Endothelial cell of umbilical vein (primary cell): ENCODE results near the gene EXOC7. TPM values are rescaled to one million over a fixed set of nuclear protein-coding genes. Genes with fewer than 3 reads are reported as not detected.

Experiments used
- BruUV-seq: library from RNA; stranded (reverse); fragments of 400-500 nt; replicated peaks from 2 replicates; lab custom pipeline; 2021; lab: Mats Ljungman, UMichigan
- CTCF ChIA-PET: fragments of 300-600, 350-600 bp; sonication (Branson Sonifier 250); formaldehyde crosslinking; loops from one replicate; lab custom pipeline; 2021; ENCODE audit warnings: antibody characterized with exemption, inconsistent platforms; lab: Charles Lee
- POLR2A ChIA-PET: fragments of 300-600, 350-600 bp; sonication (Branson Sonifier 250); formaldehyde crosslinking; loops from one replicate; lab custom pipeline; 2021; ENCODE audit warnings: antibody characterized with exemption, inconsistent platforms; lab: Charles Lee
- DNase-seq: peaks from one replicate; pipeline ENCODE4 v3.0.0-alpha.2; 2011; ENCODE audit warnings: low read depth, low spot score
- FAIRE-seq: peaks from 2 replicates; lab custom pipeline; 2011; peaks lifted over from hg19 to GRCh38; lab: Jason Lieb, UNC
- H2AFZ ChIP-seq: 2 replicates; pipeline ENCODE4 v1.6.0; 2012; ENCODE audit warnings: low read depth, low read length, control low read depth, inconsistent platforms
- H3K27ac ChIP-seq: 2 replicates; pipeline ENCODE4 v1.5.1; 2011; ENCODE audit warnings: low read depth, mild to moderate bottlenecking, control low read depth, low read length, moderate library complexity; ENCODE audit not compliant: insufficient read depth
- H3K27me3 ChIP-seq, 2 experiments: 2 replicates each; pipeline versions ENCODE4 v1.6.0 to v1.6.1; 2011; ENCODE audit warnings: low read length in 2 of 2, mixed read lengths in 1 of 2; ENCODE audit not compliant: control insufficient read depth in 2 of 2, insufficient read depth in 2 of 2
- H3K36me3 ChIP-seq, 2 experiments: 2 replicates in 1 of 2; 3 replicates in 1 of 2; pipeline ENCODE4 v1.5.1; 2011; ENCODE audit warnings: low read length in 2 of 2, mild to moderate bottlenecking in 1 of 2, moderate library complexity in 1 of 2; ENCODE audit not compliant: control insufficient read depth in 2 of 2, insufficient read depth in 2 of 2; ENCODE audit errors: extremely low read depth in 1 of 2
- H3K4me1 ChIP-seq: 3 replicates; pipeline ENCODE4 v1.5.1; 2011; ENCODE audit warnings: mild to moderate bottlenecking, low read length; ENCODE audit not compliant: control insufficient read depth, insufficient read depth; ENCODE audit errors: extremely low read depth
- H3K4me2 ChIP-seq: 2 replicates; pipeline ENCODE4 v1.6.1; 2011; ENCODE audit warnings: low read length, control low read depth, mixed read lengths; ENCODE audit not compliant: insufficient read depth
- H3K4me3 ChIP-seq, 3 experiments: fragments of 200-600 bp in 1 of 3; sonication (generic), shearing (Covaris generic) in 1 of 3; replicated peaks in 1 of 3; 2 replicates each; pipeline ENCODE4 v1.5.1; 2011 to 2016; ENCODE audit warnings: control low read depth in 3 of 3, low read length in 3 of 3, mild to moderate bottlenecking in 2 of 3, inconsistent platforms in 1 of 3, low read depth in 1 of 3, moderate library complexity in 1 of 3; ENCODE audit not compliant: insufficient read depth in 1 of 3
- H3K79me2 ChIP-seq: 2 replicates; pipeline ENCODE4 v1.6.0; 2012; ENCODE audit warnings: low read length, inconsistent platforms; ENCODE audit not compliant: control insufficient read depth, insufficient read depth
- H3K9ac ChIP-seq: replicated peaks from 2 replicates; pipeline ENCODE3; 2011; ENCODE audit warnings: low read length, control low read depth; ENCODE audit not compliant: insufficient read depth; ENCODE audit errors: extremely low read depth
- H3K9me1 ChIP-seq: replicated peaks from 3 replicates; pipeline ENCODE4 v1.6.0; 2011; ENCODE audit warnings: mild to moderate bottlenecking, low read length; ENCODE audit not compliant: control insufficient read depth, insufficient read depth; ENCODE audit errors: extremely low read depth
- H3K9me3 ChIP-seq: replicated peaks from 2 replicates; pipeline ENCODE4 v1.5.1; 2012; ENCODE audit warnings: low read length, inconsistent platforms; ENCODE audit not compliant: control insufficient read depth, insufficient read depth
- H4K20me1 ChIP-seq: replicated peaks from 2 replicates; pipeline ENCODE3; 2011; ENCODE audit warnings: mild to moderate bottlenecking, low read length; ENCODE audit not compliant: control insufficient read depth, insufficient read depth; ENCODE audit errors: extremely low read depth
- EZH2 ChIP-seq: IDR thresholded peaks from 2 replicates; pipeline ENCODE4 v1.6.1; 2012; ENCODE audit warnings: borderline replicate concordance, low read depth, mild to moderate bottlenecking, moderate library complexity, low read length, inconsistent platforms; ENCODE audit not compliant: severe bottlenecking
- FOS ChIP-seq: IDR thresholded peaks from 2 replicates; pipeline ENCODE4 v1.6.1; 2011; ENCODE audit warnings: mild to moderate bottlenecking, low read length, moderate library complexity, borderline replicate concordance; ENCODE audit not compliant: insufficient read depth
- GATA2 ChIP-seq: IDR thresholded peaks from 2 replicates; pipeline ENCODE4 v1.7.0; 2011; ENCODE audit warnings: low read depth, mild to moderate bottlenecking, moderate library complexity, mixed read lengths, low read length; ENCODE audit not compliant: insufficient read length, insufficient read depth
- JUN ChIP-seq: IDR thresholded peaks from 2 replicates; pipeline ENCODE4 v1.6.1; 2011; ENCODE audit warnings: borderline replicate concordance, low read depth; ENCODE audit not compliant: insufficient read length, insufficient read depth
- MYC ChIP-seq: IDR thresholded peaks from one replicate; pipeline ENCODE4 v1.6.1; 2011; ENCODE audit warnings: mild to moderate bottlenecking, low read depth, low read length
- POLR2A ChIP-seq: IDR thresholded peaks from 2 replicates; pipeline ENCODE4 v1.6.1; 2012; ENCODE audit warnings: low read depth, mild to moderate bottlenecking, control low read depth, low read length
- POLR2AphosphoS5 ChIP-seq: IDR thresholded peaks from 2 replicates; pipeline ENCODE4 v1.6.1; 2012; ENCODE audit warnings: low read depth, mild to moderate bottlenecking, control low read depth, low read length, moderate library complexity; ENCODE audit not compliant: insufficient read depth
- dilution Hi-C: fragments of 300-500 bp; cut with MboI; formaldehyde crosslinking; loops from one replicate; pipeline ENCODE4 v1.15.0; 2019; ENCODE audit warnings: low sequenced_read_pairs; ENCODE audit not compliant: extremely low pct_ligation_motif_present
- intact Hi-C: fragments of 100-400 bp; cut with micrococcal nuclease; formaldehyde crosslinking; loops from one replicate; pipeline ENCODE4 v1.10.0; 2022
- polyA plus RNA-seq, 4 experiments: library from polyadenylated mRNA; depleted of rRNA in 3 of 4; stranded (reverse) in 3 of 4; unstranded in 1 of 4; fragments of >200 nt; gene quantifications; 2 replicates each; pipeline versions ENCODE4 v1.2.1 to v1.2.3, GENCODE V29; 2011 to 2012; ENCODE audit warnings: missing spikeins in 1 of 4
- total RNA-seq: library from RNA; stranded (reverse); gene quantifications from 2 replicates; pipeline ENCODE4 v1.2.3, GENCODE V29; 2021
- TF ChIP-seq, protein P1 (sequence below), 2 donors: IDR thresholded peaks; 1 replicate in 1 of 2; 2 replicates in 1 of 2; pipeline ENCODE4 v1.5.1; 2011; ENCODE audit warnings: low read length in 2 of 2, mild to moderate bottlenecking in 2 of 2, moderate library complexity in 2 of 2, control low read depth in 1 of 2, inconsistent platforms in 1 of 2, low read depth in 1 of 2; ENCODE audit not compliant: insufficient read depth in 1 of 2; ENCODE audit errors: extremely low read depth in 1 of 2
- TF ChIP-seq, protein P2 (sequence below): IDR thresholded peaks from 2 replicates; pipeline ENCODE4 v1.6.1; 2011; ENCODE audit not compliant: insufficient read depth, insufficient read length

The EXOC7 gene
- total and polyA plus RNA-seq, 2 donors (not counting 3 experiments of a cell fraction or from before 2014, with no cell fraction given) = 91.5 to 137 TPM

- intact Hi-C loops = no loop called here
- peaks cover 6 to 71% of the 10 kb centered on the region in 2 experiments for H3K36me3 ChIP-seq
- no peak overlapping the region for H2AFZ ChIP-seq
- H3K4me1 ChIP-seq = peaks cover 10% of the 10 kb centered on the region
- ChIA-PET CTCF (interaction anchor here (1.1 kb wide), 1 partner anchor 76 kb away, joined by 3 read pairs; no protein-coding TSS in a partner anchor), POLR2A (interaction anchor here (0.7 kb wide), 1 partner anchor 10 kb away, joined by 3 read pairs; no protein-coding TSS in a partner anchor)
- no peaks in the 10 kb centered on the region for H3K9me3 ChIP-seq
- H3K4me3 ChIP-seq = no peak overlapping the region
- no peak overlapping the region for H3K9ac ChIP-seq
- TF ChIP-seq POLR2AphosphoS5 = no peak
- no peak for TF ChIP-seq JUN
- no peak for TF ChIP-seq MYC
- TF ChIP-seq GATA2 = no peak
- TF ChIP-seq, protein P1, sequence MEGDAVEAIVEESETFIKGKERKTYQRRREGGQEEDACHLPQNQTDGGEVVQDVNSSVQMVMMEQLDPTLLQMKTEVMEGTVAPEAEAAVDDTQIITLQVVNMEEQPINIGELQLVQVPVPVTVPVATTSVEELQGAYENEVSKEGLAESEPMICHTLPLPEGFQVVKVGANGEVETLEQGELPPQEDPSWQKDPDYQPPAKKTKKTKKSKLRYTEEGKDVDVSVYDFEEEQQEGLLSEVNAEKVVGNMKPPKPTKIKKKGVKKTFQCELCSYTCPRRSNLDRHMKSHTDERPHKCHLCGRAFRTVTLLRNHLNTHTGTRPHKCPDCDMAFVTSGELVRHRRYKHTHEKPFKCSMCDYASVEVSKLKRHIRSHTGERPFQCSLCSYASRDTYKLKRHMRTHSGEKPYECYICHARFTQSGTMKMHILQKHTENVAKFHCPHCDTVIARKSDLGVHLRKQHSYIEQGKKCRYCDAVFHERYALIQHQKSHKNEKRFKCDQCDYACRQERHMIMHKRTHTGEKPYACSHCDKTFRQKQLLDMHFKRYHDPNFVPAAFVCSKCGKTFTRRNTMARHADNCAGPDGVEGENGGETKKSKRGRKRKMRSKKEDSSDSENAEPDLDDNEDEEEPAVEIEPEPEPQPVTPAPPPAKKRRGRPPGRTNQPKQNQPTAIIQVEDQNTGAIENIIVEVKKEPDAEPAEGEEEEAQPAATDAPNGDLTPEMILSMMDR (IDR thresholded peaks at IDR 0.05; ENCODE audit: extremely low read depth in 1 of 2, insufficient read depth in 1 of 2, low read depth in 1 of 2, low read length in 2 of 2) = no peak
- TF ChIP-seq, protein P2, sequence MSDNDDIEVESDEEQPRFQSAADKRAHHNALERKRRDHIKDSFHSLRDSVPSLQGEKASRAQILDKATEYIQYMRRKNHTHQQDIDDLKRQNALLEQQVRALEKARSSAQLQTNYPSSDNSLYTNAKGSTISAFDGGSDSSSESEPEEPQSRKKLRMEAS = no peak
- no peak for TF ChIP-seq POLR2A
- no peak for TF ChIP-seq FOS
- no peak for TF ChIP-seq EZH2
- H3K79me2 ChIP-seq = no peaks in the 10 kb centered on the region
- H3K27me3 ChIP-seq = no peaks in the 10 kb centered on the region
- dilution Hi-C loops = no loop called here
- no peak for DNase-seq
- BruUV-seq = no TSS peak
- no peaks in the 10 kb centered on the region for H3K9me1 ChIP-seq
- no peak overlapping the region for H3K27ac ChIP-seq
- no peak overlapping the region for H3K4me2 ChIP-seq
- FAIRE-seq = no peak
- H4K20me1 ChIP-seq = no peaks in the 10 kb centered on the region
Observed at GRCh38 chr17:76089680-76090516, 13.7 kb downstream of the EXOC7 start.
